ENCODE measurements around the gene OPN1LW. TPM values are rescaled to one million over a fixed set of nuclear protein-coding genes. Genes with fewer than 3 reads are reported as not detected.

OPN1LW gene
- total RNA-seq, 1 experiment from 2014 or later: not detected

- H3K36me3 Mint-ChIP-seq (ENCODE audit: insufficient read depth, unreplicated experiment): no peaks in the 10 kb centered on the region
- ChIA-PET POLR2A (interaction anchor here (0.6 to 1.6 kb wide), 2 partner anchors 13 to 179 kb away, joined by 3 to 5 read pairs; no protein-coding TSS in a partner anchor), CTCF (interaction anchor here (0.5 to 1.0 kb wide), 4 partner anchors 9 to 124 kb away, joined by 3 to 4 read pairs (median 4); no protein-coding TSS in a partner anchor)
- DNase-seq (ENCODE audit: unreplicated experiment): no peak
- intact Hi-C loops (cut with micrococcal nuclease): no loop called here
- BruUV-seq (replicated peaks): no TSS peak
- no peaks in the 10 kb centered on the region for H3K9me3 Mint-ChIP-seq (ENCODE audit: unreplicated experiment)
- H3K27ac Mint-ChIP-seq (ENCODE audit: low read depth, unreplicated experiment): no peak overlapping the region
- H3K4me1 Mint-ChIP-seq (ENCODE audit: insufficient read depth, unreplicated experiment): no peaks in the 10 kb centered on the region
- no peak overlapping the region for H3K4me3 Mint-ChIP-seq (ENCODE audit: unreplicated experiment)
- peaks cover 64% of the 10 kb centered on the region for H3K27me3 Mint-ChIP-seq (ENCODE audit: insufficient read depth, unreplicated experiment)
- TF ChIP-seq, protein P1, sequence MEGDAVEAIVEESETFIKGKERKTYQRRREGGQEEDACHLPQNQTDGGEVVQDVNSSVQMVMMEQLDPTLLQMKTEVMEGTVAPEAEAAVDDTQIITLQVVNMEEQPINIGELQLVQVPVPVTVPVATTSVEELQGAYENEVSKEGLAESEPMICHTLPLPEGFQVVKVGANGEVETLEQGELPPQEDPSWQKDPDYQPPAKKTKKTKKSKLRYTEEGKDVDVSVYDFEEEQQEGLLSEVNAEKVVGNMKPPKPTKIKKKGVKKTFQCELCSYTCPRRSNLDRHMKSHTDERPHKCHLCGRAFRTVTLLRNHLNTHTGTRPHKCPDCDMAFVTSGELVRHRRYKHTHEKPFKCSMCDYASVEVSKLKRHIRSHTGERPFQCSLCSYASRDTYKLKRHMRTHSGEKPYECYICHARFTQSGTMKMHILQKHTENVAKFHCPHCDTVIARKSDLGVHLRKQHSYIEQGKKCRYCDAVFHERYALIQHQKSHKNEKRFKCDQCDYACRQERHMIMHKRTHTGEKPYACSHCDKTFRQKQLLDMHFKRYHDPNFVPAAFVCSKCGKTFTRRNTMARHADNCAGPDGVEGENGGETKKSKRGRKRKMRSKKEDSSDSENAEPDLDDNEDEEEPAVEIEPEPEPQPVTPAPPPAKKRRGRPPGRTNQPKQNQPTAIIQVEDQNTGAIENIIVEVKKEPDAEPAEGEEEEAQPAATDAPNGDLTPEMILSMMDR (IDR thresholded peaks at IDR 0.05; ENCODE audit: unreplicated experiment): no peak
Observed at GRCh38 chrX:154135458-154136229, 8.4 kb upstream of the OPN1LW start.

DNA sequence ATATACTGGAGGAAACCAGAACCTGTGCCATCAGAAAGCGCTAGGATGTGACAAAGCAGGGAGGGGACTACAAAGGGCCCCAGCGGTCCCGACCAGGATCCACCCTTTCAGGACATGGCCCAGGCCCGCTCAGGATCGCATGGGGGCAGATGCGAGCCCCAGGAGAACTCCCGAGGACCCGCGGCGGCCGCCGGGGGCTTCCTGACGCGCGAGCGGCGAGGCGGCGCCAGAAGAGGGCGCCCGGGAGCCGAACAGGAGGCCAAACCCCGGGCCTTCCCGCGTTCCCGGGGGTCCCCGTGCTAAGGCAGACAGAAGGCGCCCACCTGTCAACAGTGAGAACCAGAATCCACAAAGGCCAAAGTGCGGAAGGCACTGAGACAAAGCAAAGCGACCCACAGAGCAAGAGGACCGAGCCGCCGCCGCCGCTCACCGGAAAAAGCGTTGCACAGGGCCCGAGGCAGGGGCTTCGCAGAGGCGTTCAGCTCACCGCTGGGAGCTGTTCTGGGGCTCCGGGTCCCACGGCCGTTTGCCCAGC is 7.3 kb upstream of the OPN1LW start:
- Mint-ChIP-seq H3K9me3 (ENCODE audit: unreplicated experiment) (no peaks in the 10 kb centered on the region), H3K27me3 (ENCODE audit: insufficient read depth, unreplicated experiment) (peaks cover 64% of the 10 kb centered on the region), H3K36me3 (ENCODE audit: insufficient read depth, unreplicated experiment) (no peaks in the 10 kb centered on the region), H3K4me1 (ENCODE audit: insufficient read depth, unreplicated experiment) (no peaks in the 10 kb centered on the region), H3K4me3 (ENCODE audit: unreplicated experiment) (peak overlapping the region; percentile 39), H3K27ac (ENCODE audit: low read depth, unreplicated experiment) (no peak overlapping the region)
- peak; percentile 50 for DNase-seq (ENCODE audit: unreplicated experiment)
- CTCF ChIA-PET: interaction anchor here (0.6 to 1.0 kb wide), 5 partner anchors 10 to 237 kb away, joined by 3 to 4 read pairs (median 3); no protein-coding TSS in a partner anchor
- intact Hi-C loops (cut with micrococcal nuclease): no loop called here
- BruUV-seq (replicated peaks): no TSS peak
- TF ChIP-seq, protein P1 (IDR thresholded peaks at IDR 0.05; ENCODE audit: unreplicated experiment): peak; percentile 65
- POLR2A ChIA-PET: interaction anchor here (0.6 kb wide), 1 partner anchor 12 kb away, joined by 4 read pairs; no protein-coding TSS in a partner anchor

DNA sequence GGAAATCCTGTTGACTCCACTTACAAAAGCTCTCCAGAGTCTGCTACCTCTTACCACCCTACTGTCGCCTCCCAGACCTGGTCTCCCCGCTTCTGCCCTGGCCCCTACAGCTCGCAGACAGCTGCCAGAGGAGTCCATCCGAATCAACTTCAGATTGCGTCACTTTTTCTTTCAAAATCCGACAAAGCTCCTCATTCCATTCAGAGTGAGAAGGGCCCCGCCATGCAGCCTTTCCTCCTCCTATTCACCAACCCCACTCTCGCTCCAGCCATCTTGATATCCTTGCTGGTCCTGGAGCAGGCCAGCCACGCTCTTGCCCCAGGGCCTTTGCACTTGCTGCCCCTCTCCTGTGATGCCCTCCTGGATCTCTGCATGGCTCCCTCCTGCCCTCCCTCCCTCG is 5.2 kb upstream of the OPN1LW start:
- no peaks in the 10 kb centered on the region for H3K4me1 Mint-ChIP-seq (ENCODE audit: insufficient read depth, unreplicated experiment)
- intact Hi-C loops (cut with micrococcal nuclease): no loop called here
- H3K27me3 Mint-ChIP-seq (ENCODE audit: insufficient read depth, unreplicated experiment): peaks cover 53% of the 10 kb centered on the region
- TF ChIP-seq, protein P1 (IDR thresholded peaks at IDR 0.05; ENCODE audit: unreplicated experiment): no peak
- H3K36me3 Mint-ChIP-seq (ENCODE audit: insufficient read depth, unreplicated experiment): no peaks in the 10 kb centered on the region
- no peak overlapping the region for H3K4me3 Mint-ChIP-seq (ENCODE audit: unreplicated experiment)
- CTCF ChIA-PET: interaction anchor here (1.0 kb wide), 1 partner anchor 168 kb away, joined by 3 read pairs; no protein-coding TSS in a partner anchor
- H3K27ac Mint-ChIP-seq (ENCODE audit: low read depth, unreplicated experiment): no peak overlapping the region
- BruUV-seq (replicated peaks): no TSS peak
- no peak for DNase-seq (ENCODE audit: unreplicated experiment)
- H3K9me3 Mint-ChIP-seq (ENCODE audit: unreplicated experiment): no peaks in the 10 kb centered on the region
- POLR2A ChIA-PET: interaction anchor here (1.2 kb wide), 1 partner anchor 101 kb away, joined by 3 read pairs; no protein-coding TSS in a partner anchor

GRCh38 chrX:154140206-154140605 is 3.8 kb upstream of the OPN1LW start:
- H3K9me3 Mint-ChIP-seq (ENCODE audit: unreplicated experiment): no peaks in the 10 kb centered on the region
- CTCF ChIA-PET: no interaction called here
- peaks cover 40% of the 10 kb centered on the region for H3K27me3 Mint-ChIP-seq (ENCODE audit: insufficient read depth, unreplicated experiment)
- BruUV-seq (replicated peaks): no TSS peak
- no peak for DNase-seq (ENCODE audit: unreplicated experiment)
- TF ChIP-seq, protein P1 (IDR thresholded peaks at IDR 0.05; ENCODE audit: unreplicated experiment): no peak
- H3K36me3 Mint-ChIP-seq (ENCODE audit: insufficient read depth, unreplicated experiment): no peaks in the 10 kb centered on the region
- H3K4me1 Mint-ChIP-seq (ENCODE audit: insufficient read depth, unreplicated experiment): no peaks in the 10 kb centered on the region
- POLR2A ChIA-PET: no interaction called here
- intact Hi-C loops (cut with micrococcal nuclease): no loop called here
- H3K27ac Mint-ChIP-seq (ENCODE audit: low read depth, unreplicated experiment): no peak overlapping the region
- H3K4me3 Mint-ChIP-seq (ENCODE audit: unreplicated experiment): no peak overlapping the region
